Vagina (tissue), 2 donors: Measurements from ENCODE around the gene HOXA9. TPM values are rescaled to one million over a fixed set of nuclear protein-coding genes. Genes with fewer than 3 reads are reported as not detected.

Experiments
- DNase-seq, 2 donors: peaks; one replicate each; pipeline ENCODE4 v3.0.0-alpha.2; 2017; ENCODE audit errors: extremely low spot score in 2 of 2
- H3K27ac ChIP-seq: fragments of 200-600 bp; sonication (generic); one replicate; pipeline ENCODE4 v1.5.1; 2019
- H3K27me3 ChIP-seq: fragments of 200-600 bp; sonication (generic); one replicate; pipeline ENCODE4 v1.5.1; 2019
- H3K36me3 ChIP-seq, 2 donors: fragments of 200-600 bp; sonication (generic); one replicate each; pipeline ENCODE4 v1.5.1; 2017 to 2019
- H3K4me1 ChIP-seq: fragments of 200-600 bp; sonication (generic); one replicate; pipeline ENCODE4 v1.5.1; 2019
- H3K4me3 ChIP-seq, 2 donors: fragments of 200-600 bp; sonication (generic); 1 replicate in 1 of 2; 2 replicates in 1 of 2; pipeline ENCODE4 v1.5.1; 2016 to 2019
- H3K9me3 ChIP-seq: fragments of 200-600 bp; sonication (generic); one replicate; pipeline ENCODE4 v1.5.1; 2019
- POLR2A ChIP-seq, 2 donors: fragments of 450-650 bp; IDR thresholded peaks; one replicate each; pipeline ENCODE4 v1.6.1; 2017; ENCODE audit warnings: antibody characterized with exemption in 2 of 2, mild to moderate bottlenecking in 2 of 2, moderate library complexity in 2 of 2
- POLR2AphosphoS5 ChIP-seq, 2 donors: sonication (generic); formaldehyde crosslinking; IDR thresholded peaks; one replicate each; pipeline ENCODE4 v1.9.0; 2017; ENCODE audit warnings: antibody characterized with exemption in 2 of 2, mild to moderate bottlenecking in 2 of 2, low read depth in 1 of 2; ENCODE audit not compliant: insufficient read depth in 1 of 2
- intact Hi-C: fragments of 100-400 bp; cut with DNase I; formaldehyde crosslinking; loops from one replicate; pipeline ENCODE4 v1.15.1; 2023
- total RNA-seq: library from RNA; depleted of rRNA; stranded (reverse); fragments of >200 nt; gene quantifications from one replicate; pipeline ENCODE4 v1.2.3, GENCODE V29; 2016
- TF ChIP-seq, protein P1 (sequence below), 3 experiments: fragments of 450-650 bp in 2 of 3; fragments of 200-600 bp in 1 of 3; sonication (generic) in 1 of 3; IDR thresholded peaks; one replicate each; pipeline ENCODE4 v1.5.1; 2017 to 2019; ENCODE audit warnings: antibody characterized with exemption in 3 of 3, mild to moderate bottlenecking in 2 of 3, moderate library complexity in 2 of 3

The HOXA9 gene
- total RNA-seq, 1 donor from 2014 or later = 13.0 TPM

DNA sequence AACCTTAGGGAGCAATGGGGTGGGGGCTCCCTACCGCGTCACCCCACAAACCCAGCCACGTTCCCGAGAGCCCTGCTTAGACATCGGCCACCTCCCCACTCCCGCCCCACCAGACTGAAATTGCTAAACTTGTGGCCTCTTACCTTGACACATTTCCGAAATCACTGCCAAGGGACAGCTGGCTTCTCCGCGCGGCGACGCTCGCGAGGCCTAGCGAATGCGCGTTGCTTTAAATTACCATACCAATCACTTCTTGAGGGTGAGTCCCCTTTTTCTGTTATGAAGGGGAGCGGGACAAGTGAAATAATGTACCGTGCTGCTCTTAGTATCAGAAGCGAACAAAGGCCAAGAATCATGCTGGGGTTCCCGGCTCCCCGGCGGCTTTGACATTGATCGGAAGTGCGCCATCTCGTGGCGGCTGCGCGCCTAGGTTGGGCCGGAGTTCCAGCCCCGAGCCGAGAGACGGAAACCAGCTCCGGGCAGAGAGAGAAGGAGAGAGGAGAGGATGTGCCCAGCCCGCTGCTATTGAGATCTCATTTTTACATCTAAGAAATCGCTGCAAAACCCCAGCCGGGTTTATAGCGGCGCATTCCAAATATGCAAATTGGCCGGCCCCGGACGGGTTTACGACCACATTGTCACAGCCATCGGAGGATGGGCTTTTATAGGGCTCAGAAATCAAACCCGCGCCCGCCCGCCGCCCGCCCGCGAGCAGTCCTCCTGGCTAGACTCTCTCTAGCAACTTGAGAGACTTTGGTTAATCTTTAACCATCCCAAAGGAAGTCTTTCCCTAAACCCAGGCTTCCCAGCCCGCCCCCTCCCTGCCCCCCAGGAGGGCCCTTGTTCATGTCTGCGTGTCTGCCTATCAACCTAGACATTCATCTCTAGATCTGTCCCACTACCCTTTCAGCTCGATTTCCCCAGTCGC, 14.4 kb upstream of the HOXA9 start:
- Histone ChIP-seq H3K27me3 (no peaks in the 10 kb centered on the region), H3K9me3 (no peaks in the 10 kb centered on the region), H3K4me3 (peak overlapping the region; percentile 56 to 64), H3K36me3 (no peaks in the 10 kb centered on the region), H3K27ac (peak overlapping the region; percentile 99), H3K4me1 (peaks cover 66% of the 10 kb centered on the region)
- intact Hi-C loops = no loop called here
- TF ChIP-seq POLR2A (IDR thresholded peaks at IDR 0.05) (peak in 1 of 2 donors; percentile 35), POLR2AphosphoS5 (IDR thresholded peaks at IDR 0.05; ENCODE audit: insufficient read depth in 1 of 2, low read depth in 1 of 2) (peak; percentile 59 to 85)
- TF ChIP-seq, protein P1, sequence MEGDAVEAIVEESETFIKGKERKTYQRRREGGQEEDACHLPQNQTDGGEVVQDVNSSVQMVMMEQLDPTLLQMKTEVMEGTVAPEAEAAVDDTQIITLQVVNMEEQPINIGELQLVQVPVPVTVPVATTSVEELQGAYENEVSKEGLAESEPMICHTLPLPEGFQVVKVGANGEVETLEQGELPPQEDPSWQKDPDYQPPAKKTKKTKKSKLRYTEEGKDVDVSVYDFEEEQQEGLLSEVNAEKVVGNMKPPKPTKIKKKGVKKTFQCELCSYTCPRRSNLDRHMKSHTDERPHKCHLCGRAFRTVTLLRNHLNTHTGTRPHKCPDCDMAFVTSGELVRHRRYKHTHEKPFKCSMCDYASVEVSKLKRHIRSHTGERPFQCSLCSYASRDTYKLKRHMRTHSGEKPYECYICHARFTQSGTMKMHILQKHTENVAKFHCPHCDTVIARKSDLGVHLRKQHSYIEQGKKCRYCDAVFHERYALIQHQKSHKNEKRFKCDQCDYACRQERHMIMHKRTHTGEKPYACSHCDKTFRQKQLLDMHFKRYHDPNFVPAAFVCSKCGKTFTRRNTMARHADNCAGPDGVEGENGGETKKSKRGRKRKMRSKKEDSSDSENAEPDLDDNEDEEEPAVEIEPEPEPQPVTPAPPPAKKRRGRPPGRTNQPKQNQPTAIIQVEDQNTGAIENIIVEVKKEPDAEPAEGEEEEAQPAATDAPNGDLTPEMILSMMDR (IDR thresholded peaks at IDR 0.05) = peak; percentile 45 to 86 (median 74)
- no peak for DNase-seq

DNA sequence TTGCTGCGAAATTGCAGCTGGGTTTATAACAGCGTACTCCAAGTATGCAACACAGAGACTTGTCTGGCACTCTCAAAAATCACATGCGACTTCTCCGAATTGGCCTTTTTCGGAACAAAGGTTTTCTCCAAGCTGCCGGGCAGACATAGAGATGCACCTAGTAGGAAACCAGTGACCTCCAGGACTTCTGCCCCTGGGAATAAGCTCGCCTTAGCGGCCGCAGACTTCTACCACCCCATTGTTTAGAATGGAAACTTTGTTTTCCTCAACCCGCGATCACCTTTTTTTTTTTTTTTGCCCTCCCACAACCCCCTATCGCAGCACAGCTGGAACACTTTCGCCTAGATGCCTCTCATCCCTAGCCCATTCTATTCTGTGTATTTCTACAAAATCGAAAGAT, 13.7 kb upstream of the HOXA9 start:
- H3K27me3 ChIP-seq = no peaks in the 10 kb centered on the region
- no peaks in the 10 kb centered on the region for H3K9me3 ChIP-seq
- H3K27ac ChIP-seq = peak overlapping the region; percentile 99
- DNase-seq = no peak
- intact Hi-C loops = no loop called here
- no peak for TF ChIP-seq POLR2A (IDR thresholded peaks at IDR 0.05)
- TF ChIP-seq, protein P1 (IDR thresholded peaks at IDR 0.05) = no peak
- peak overlapping the region; percentile 56 to 64 for H3K4me3 ChIP-seq
- no peaks in the 10 kb centered on the region for H3K36me3 ChIP-seq
- peaks cover 73% of the 10 kb centered on the region for H3K4me1 ChIP-seq

DNA sequence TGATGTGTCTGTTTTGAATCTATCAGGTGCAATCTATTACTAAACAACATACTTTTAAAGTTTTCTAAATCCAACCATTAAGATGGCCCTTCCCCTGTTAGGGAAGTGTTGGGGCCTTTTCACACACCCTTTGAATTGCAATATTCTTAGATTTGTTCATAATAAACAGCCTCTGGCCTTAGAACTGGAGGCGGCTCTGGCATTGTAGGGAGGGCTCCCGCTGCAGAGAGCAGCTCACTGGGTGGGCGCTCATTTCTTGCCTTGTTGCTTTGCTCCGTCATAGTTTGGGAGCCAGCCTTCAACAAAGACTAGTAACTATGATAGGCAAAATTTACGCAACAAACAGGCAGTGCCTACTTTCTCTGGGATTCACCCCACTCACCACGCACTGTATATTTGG, 13.0 kb upstream of the HOXA9 start:
- intact Hi-C loops = no loop called here
- peaks cover 68% of the 10 kb centered on the region for H3K4me1 ChIP-seq

DNA sequence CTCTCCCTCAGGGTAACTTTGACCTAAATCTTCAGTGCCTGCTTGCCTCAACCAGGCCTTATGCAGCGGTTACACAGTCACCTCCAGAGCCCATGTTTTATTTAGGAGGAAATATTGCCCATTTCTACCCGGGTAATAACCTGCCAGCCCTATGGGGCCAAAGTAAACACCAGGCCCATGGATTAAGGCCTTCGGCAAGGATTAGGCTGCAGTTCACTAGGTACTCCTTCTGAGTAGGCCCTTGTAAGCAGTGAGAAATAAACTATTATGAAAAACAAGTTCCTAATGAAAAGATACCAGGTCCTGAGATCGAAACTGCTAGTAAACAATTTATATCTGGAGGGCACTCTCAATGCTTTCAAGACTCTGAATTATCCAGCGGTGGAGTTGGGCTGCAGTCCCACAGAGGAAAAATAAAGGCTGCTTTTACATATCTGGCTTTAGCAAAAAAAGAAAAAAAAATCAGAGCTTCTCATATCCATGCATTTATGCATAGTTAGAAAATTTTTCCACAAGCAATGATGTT, 12.5 kb upstream of the HOXA9 start:
- no peaks in the 10 kb centered on the region for H3K9me3 ChIP-seq
- H3K4me1 ChIP-seq = peaks cover 66% of the 10 kb centered on the region
- peak overlapping the region; percentile 99 for H3K27ac ChIP-seq
- TF ChIP-seq, protein P1 (IDR thresholded peaks at IDR 0.05) = no peak
- H3K36me3 ChIP-seq = no peaks in the 10 kb centered on the region
- DNase-seq = no peak
- no peaks in the 10 kb centered on the region for H3K27me3 ChIP-seq
- intact Hi-C loops = no loop called here
- H3K4me3 ChIP-seq = peak overlapping the region; percentile 56 to 64

More for the DNA sequence above, 13.0 kb upstream of the HOXA9 start:
- TF ChIP-seq, protein P1 (IDR thresholded peaks at IDR 0.05) = no peak
- TF ChIP-seq POLR2AphosphoS5 (IDR thresholded peaks at IDR 0.05; ENCODE audit: insufficient read depth in 1 of 2, low read depth in 1 of 2) = peak in 1 of 2 donors; percentile 7
- TF ChIP-seq POLR2A (IDR thresholded peaks at IDR 0.05) = no peak
- no peak for DNase-seq
- Histone ChIP-seq H3K9me3 (no peaks in the 10 kb centered on the region), H3K27ac (peak overlapping the region; percentile 99), H3K27me3 (no peaks in the 10 kb centered on the region), H3K4me3 (peak overlapping the region; percentile 56 to 64), H3K36me3 (no peaks in the 10 kb centered on the region)
